Ectodermal cell (in vitro differentiated cells): ENCODE results near the gene HSD3B7.

Source experiments
- H3K27ac ChIP-seq: 2 replicates; pipeline ENCODE4 v1.7.0; 2013; ENCODE audit warnings: mild to moderate bottlenecking, low read depth, low read length; ENCODE audit not compliant: insufficient read depth, poor library complexity, severe bottlenecking
- H3K27me3 ChIP-seq: 2 replicates; pipeline ENCODE4 v1.7.0; 2013; ENCODE audit warnings: mild to moderate bottlenecking, low read length; ENCODE audit not compliant: insufficient read depth, control insufficient read depth, poor library complexity, severe bottlenecking
- H3K36me3 ChIP-seq: one replicate; pipeline ENCODE4 v1.7.0; 2013; ENCODE audit warnings: low read length; ENCODE audit not compliant: control insufficient read depth, insufficient read depth
- H3K4me1 ChIP-seq: one replicate; pipeline ENCODE4 v1.7.0; 2013; ENCODE audit warnings: low read length; ENCODE audit not compliant: control insufficient read depth, insufficient read depth
- H3K4me3 ChIP-seq: 2 replicates; pipeline ENCODE4 v1.7.0; 2013; ENCODE audit warnings: low read depth, low read length, control low read depth; ENCODE audit not compliant: insufficient read depth
- H3K9me3 ChIP-seq: 2 replicates; pipeline ENCODE4 v1.7.0; 2013; ENCODE audit warnings: mild to moderate bottlenecking, low read length, moderate library complexity; ENCODE audit not compliant: control insufficient read depth
- WGBS, 2 experiments: methylation state at CpG; one replicate each; pipeline ENCODE4 v1.1.7; 2013; ENCODE audit warnings: missing lambda C conversion rate in 2 of 2; 5-methylcytosine and 5-hydroxymethylcytosine counted together

Gene HSD3B7

GRCh38 chr16:31002250-31002700, 17.3 kb downstream of the HSD3B7 start:
- H3K27me3 ChIP-seq, result peaks cover 15% of the 10 kb centered on the region
- no peak overlapping the region for H3K27ac ChIP-seq
- no peak overlapping the region for H3K4me3 ChIP-seq
- H3K9me3 ChIP-seq, result no peaks in the 10 kb centered on the region
- no peaks in the 10 kb centered on the region for H3K4me1 ChIP-seq
- no peaks in the 10 kb centered on the region for H3K36me3 ChIP-seq
- 90% methylated on average over 10 of the region's 10 CpGs for WGBS, 2 experiments

GRCh38 chr16:31002862-31003341, 17.9 kb downstream of the HSD3B7 start:
- Histone ChIP-seq H3K27me3 (peaks cover 9% of the 10 kb centered on the region), H3K9me3 (no peaks in the 10 kb centered on the region), H3K4me3 (no peak overlapping the region), H3K4me1 (no peaks in the 10 kb centered on the region), H3K27ac (no peak overlapping the region), H3K36me3 (no peaks in the 10 kb centered on the region)
- 84 to 85% methylated on average over 9 of the region's 9 CpGs for WGBS, 2 experiments

- no peak overlapping the region for H3K27ac ChIP-seq
- WGBS, 2 experiments, result 88 to 89% methylated on average over 6 of the region's 6 CpGs
- H3K36me3 ChIP-seq, result no peaks in the 10 kb centered on the region
Measured at GRCh38 chr16:31003744-31004143, 18.7 kb downstream of the HSD3B7 start.

GRCh38 chr16:31004658-31005057, 19.7 kb downstream of the HSD3B7 start:
- Histone ChIP-seq H3K27ac (no peak overlapping the region), H3K4me1 (no peaks in the 10 kb centered on the region), H3K4me3 (no peak overlapping the region), H3K27me3 (no peaks in the 10 kb centered on the region), H3K36me3 (no peaks in the 10 kb centered on the region), H3K9me3 (no peaks in the 10 kb centered on the region)
- 93 to 94% methylated on average over 2 of the region's 2 CpGs for WGBS, 2 experiments

More at GRCh38 chr16:31003744-31004143, 18.7 kb downstream of the HSD3B7 start:
- peaks cover under 1% of the 10 kb centered on the region for H3K27me3 ChIP-seq
- no peak overlapping the region for H3K4me3 ChIP-seq
- H3K9me3 ChIP-seq, result no peaks in the 10 kb centered on the region
- H3K4me1 ChIP-seq, result no peaks in the 10 kb centered on the region

- 85 to 91% methylated on average over 15 to 16 of the region's 16 CpGs for WGBS, 2 experiments
- Histone ChIP-seq H3K27me3 (no peaks in the 10 kb centered on the region), H3K27ac (no peak overlapping the region), H3K36me3 (no peaks in the 10 kb centered on the region), H3K4me3 (no peak overlapping the region), H3K9me3 (no peaks in the 10 kb centered on the region), H3K4me1 (no peaks in the 10 kb centered on the region)
Measured at GRCh38 chr16:31005350-31006085, 20.5 kb downstream of the HSD3B7 start.

GRCh38 chr16:31006086-31006385, 21.0 kb downstream of the HSD3B7 start:
- Histone ChIP-seq H3K27ac (no peak overlapping the region), H3K4me3 (no peak overlapping the region)
- 79 to 82% methylated on average over 7 of the region's 7 CpGs for WGBS, 2 experiments

GRCh38 chr16:31006589-31006988, 21.6 kb downstream of the HSD3B7 start:
- no peaks in the 10 kb centered on the region for H3K9me3 ChIP-seq
- peaks cover 4% of the 10 kb centered on the region for H3K27me3 ChIP-seq
- WGBS, 2 experiments, result 93 to 94% methylated on average over 8 of the region's 8 CpGs
- no peaks in the 10 kb centered on the region for H3K36me3 ChIP-seq
- H3K27ac ChIP-seq, result no peak overlapping the region
- H3K4me3 ChIP-seq, result no peak overlapping the region
- no peaks in the 10 kb centered on the region for H3K4me1 ChIP-seq

More at GRCh38 chr16:31006086-31006385, 21.0 kb downstream of the HSD3B7 start:
- H3K9me3 ChIP-seq, result no peaks in the 10 kb centered on the region
- H3K27me3 ChIP-seq, result peaks cover 3% of the 10 kb centered on the region
- no peaks in the 10 kb centered on the region for H3K4me1 ChIP-seq
- H3K36me3 ChIP-seq, result no peaks in the 10 kb centered on the region

GRCh38 chr16:31007684-31008083, 22.7 kb downstream of the HSD3B7 start:
- peaks cover 10% of the 10 kb centered on the region for H3K27me3 ChIP-seq
- no peaks in the 10 kb centered on the region for H3K9me3 ChIP-seq
- no peaks in the 10 kb centered on the region for H3K4me1 ChIP-seq
- no peaks in the 10 kb centered on the region for H3K36me3 ChIP-seq
- no peak overlapping the region for H3K27ac ChIP-seq
- H3K4me3 ChIP-seq, result no peak overlapping the region
- WGBS, 2 experiments, result 65 to 66% methylated on average over 6 of the region's 6 CpGs

GRCh38 chr16:31008149-31008548, 23.1 kb downstream of the HSD3B7 start:
- no peak overlapping the region for H3K27ac ChIP-seq
- no peaks in the 10 kb centered on the region for H3K9me3 ChIP-seq
- 66 to 76% methylated on average over 6 of the region's 6 CpGs for WGBS, 2 experiments
- H3K36me3 ChIP-seq, result no peaks in the 10 kb centered on the region
- peaks cover 10% of the 10 kb centered on the region for H3K27me3 ChIP-seq
- H3K4me1 ChIP-seq, result no peaks in the 10 kb centered on the region
- no peak overlapping the region for H3K4me3 ChIP-seq

- peaks cover 10% of the 10 kb centered on the region for H3K27me3 ChIP-seq
- WGBS, 2 experiments, result 89 to 91% methylated on average over 5 of the region's 5 CpGs
Measured at GRCh38 chr16:31008551-31008950, 23.5 kb downstream of the HSD3B7 start.

More at GRCh38 chr16:31008551-31008950, 23.5 kb downstream of the HSD3B7 start:
- H3K27ac ChIP-seq, result no peak overlapping the region
- H3K36me3 ChIP-seq, result no peaks in the 10 kb centered on the region
- no peaks in the 10 kb centered on the region for H3K4me1 ChIP-seq
- no peak overlapping the region for H3K4me3 ChIP-seq
- H3K9me3 ChIP-seq, result no peaks in the 10 kb centered on the region
